Spinal cord (tissue), 10 donors: ENCODE measurements around the gene INAFM1. TPM values are rescaled to one million over a fixed set of nuclear protein-coding genes. Genes with fewer than 3 reads are reported as not detected.
"Not testable (repeated sequence)": the region's sequence is repeated elsewhere in the genome, so short reads cannot be mapped to it uniquely, and the experiment has no call there.

Experiments
- DNase-seq, 6 donors: peaks; one replicate each; pipeline versions ENCODE4 v3.0.0 to v3.0.0-alpha.2; 2013 to 2015; ENCODE audit warnings: low spot score in 6 of 6, low read depth in 4 of 6
- H3K27ac ChIP-seq: one replicate; pipeline ENCODE4 v1.5.1; 2013; ENCODE audit warnings: low read depth, low read length, control low read depth
- H3K27me3 ChIP-seq: one replicate; pipeline ENCODE4 v1.6.1; 2013; ENCODE audit warnings: low read length; ENCODE audit not compliant: control insufficient read depth, insufficient read depth
- H3K36me3 ChIP-seq: one replicate; pipeline ENCODE4 v1.6.1; 2013; ENCODE audit warnings: low read length; ENCODE audit not compliant: control insufficient read depth, insufficient read depth
- H3K4me1 ChIP-seq: one replicate; pipeline ENCODE4 v1.6.1; 2013; ENCODE audit warnings: low read length; ENCODE audit not compliant: control insufficient read depth, insufficient read depth
- H3K4me3 ChIP-seq: one replicate; pipeline ENCODE4 v1.5.1; 2013; ENCODE audit warnings: low read depth, low read length, control low read depth
- H3K9me3 ChIP-seq: one replicate; pipeline ENCODE4 v1.6.1; 2013; ENCODE audit warnings: low read length; ENCODE audit not compliant: control insufficient read depth, insufficient read depth
- WGBS: methylation state at CpG from one replicate; pipeline ENCODE4 v1.1.5; 2013; ENCODE audit warnings: missing lambda C conversion rate; ENCODE audit not compliant: insufficient coverage; 5-methylcytosine and 5-hydroxymethylcytosine counted together
- polyA plus RNA-seq, 2 donors: library from polyadenylated mRNA; unstranded; fragments of 120-200 nt; gene quantifications; one replicate each; pipeline ENCODE4 v1.2.1, GENCODE V29; 2013; ENCODE audit not compliant: insufficient read length in 2 of 2
- total RNA-seq, 2 donors: library from RNA; depleted of rRNA in 1 of 2; stranded (reverse); fragments of 120-200 nt in 1 of 2; fragments of >200 nt in 1 of 2; gene quantifications; one replicate each; pipeline versions ENCODE4 v1.2.3 to v1.2.4, GENCODE V29; 2013 to 2014
- donor health status: healthy.

Gene INAFM1
- total and polyA plus RNA-seq, 4 donors = 1.6 to 29.2 (median 16.3) TPM

GRCh38 chr19:47255879-47256692 is 18.6 kb upstream of the INAFM1 start, which contains the start of gene CCDC9:
TSS of gene CCDC9 (plus strand) at chr19:47256525. CDS start at chr19:47258401, 1,876 bp downstream.
- WGBS = 15% methylated on average over 54 of the region's 60 CpGs
- Histone ChIP-seq H3K27me3 (no peaks in the 10 kb centered on the region), H3K27ac (peak within 1 kb of the TSS; percentile 98), H3K36me3 (peaks cover 28% of the 10 kb centered on the region), H3K4me1 (peaks cover 27% of the 10 kb centered on the region), H3K4me3 (peak within 1 kb of the TSS; percentile 90), H3K9me3 (no peaks in the 10 kb centered on the region)
- DNase-seq = peak in 5 of 6 donors; percentile 91 to 99 (median 94)

DNA sequence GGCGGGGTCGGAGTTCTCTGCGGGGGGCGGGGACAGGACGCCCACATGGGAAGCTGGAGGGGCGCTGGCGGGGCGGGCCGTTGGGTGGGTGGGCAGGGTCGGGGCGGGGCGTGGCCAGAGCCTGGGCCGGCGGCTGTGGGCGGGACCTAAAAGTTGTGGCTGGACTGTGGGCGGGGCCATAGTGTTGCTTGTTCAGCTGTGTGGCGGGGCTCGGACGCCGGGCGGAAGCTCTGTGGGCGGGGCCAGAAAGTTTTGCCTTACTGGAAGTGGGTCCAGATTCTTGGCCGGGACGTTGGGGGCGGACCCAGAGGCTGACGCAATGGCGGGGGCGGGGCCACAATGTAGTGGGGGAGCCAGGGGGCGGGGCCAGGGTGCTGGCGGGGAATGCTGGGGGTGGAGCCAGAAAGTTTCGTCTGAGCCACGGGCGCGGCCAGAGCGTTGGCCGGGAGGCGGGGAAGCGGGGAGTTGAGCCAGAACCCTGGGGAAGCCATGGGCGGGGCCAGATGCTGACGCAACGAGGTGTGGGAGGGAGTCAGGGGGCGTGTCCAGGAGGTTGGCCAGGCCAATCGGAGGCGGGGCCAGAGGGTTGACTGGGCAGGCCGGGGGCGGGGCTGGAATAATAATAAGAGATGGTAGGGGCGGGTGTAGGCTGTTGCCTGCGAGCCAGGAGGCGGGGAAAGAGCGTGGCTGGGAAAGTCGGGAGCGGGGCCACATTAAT is 17.8 kb upstream of the INAFM1 start:
- Histone ChIP-seq H3K36me3 (peaks cover 32% of the 10 kb centered on the region), H3K9me3 (no peaks in the 10 kb centered on the region), H3K27me3 (no peaks in the 10 kb centered on the region), H3K4me3 (peak overlapping the region; percentile 90), H3K27ac (peak overlapping the region; percentile 98), H3K4me1 (peaks cover 27% of the 10 kb centered on the region)
- peak; percentile 84 to 99 (median 94) for DNase-seq
- under 1% methylated on average over 51 of the region's 52 CpGs for WGBS

GRCh38 chr19:47257411-47258169 is 17.1 kb upstream of the INAFM1 start:
- peak overlapping the region; percentile 98 for H3K27ac ChIP-seq
- H3K9me3 ChIP-seq = no peaks in the 10 kb centered on the region
- H3K27me3 ChIP-seq = no peaks in the 10 kb centered on the region
- H3K4me3 ChIP-seq = peak overlapping the region; percentile 90
- peaks cover 27% of the 10 kb centered on the region for H3K4me1 ChIP-seq
- peaks cover 38% of the 10 kb centered on the region for H3K36me3 ChIP-seq
- DNase-seq = no peak
- WGBS = 3% methylated on average over 27 of the region's 29 CpGs

- H3K27me3 ChIP-seq = no peaks in the 10 kb centered on the region
- peak overlapping the region; percentile 98 for H3K27ac ChIP-seq
- DNase-seq = no peak
- no peaks in the 10 kb centered on the region for H3K9me3 ChIP-seq
- peaks cover 27% of the 10 kb centered on the region for H3K4me1 ChIP-seq
- H3K36me3 ChIP-seq = peaks cover 44% of the 10 kb centered on the region
- no CpG with 5 or more reads among the region's 9 CpGs for WGBS
- no peak overlapping the region for H3K4me3 ChIP-seq
These were observed 16.3 kb upstream of the INAFM1 start for GRCh38 chr19:47258434-47258833.

DNA sequence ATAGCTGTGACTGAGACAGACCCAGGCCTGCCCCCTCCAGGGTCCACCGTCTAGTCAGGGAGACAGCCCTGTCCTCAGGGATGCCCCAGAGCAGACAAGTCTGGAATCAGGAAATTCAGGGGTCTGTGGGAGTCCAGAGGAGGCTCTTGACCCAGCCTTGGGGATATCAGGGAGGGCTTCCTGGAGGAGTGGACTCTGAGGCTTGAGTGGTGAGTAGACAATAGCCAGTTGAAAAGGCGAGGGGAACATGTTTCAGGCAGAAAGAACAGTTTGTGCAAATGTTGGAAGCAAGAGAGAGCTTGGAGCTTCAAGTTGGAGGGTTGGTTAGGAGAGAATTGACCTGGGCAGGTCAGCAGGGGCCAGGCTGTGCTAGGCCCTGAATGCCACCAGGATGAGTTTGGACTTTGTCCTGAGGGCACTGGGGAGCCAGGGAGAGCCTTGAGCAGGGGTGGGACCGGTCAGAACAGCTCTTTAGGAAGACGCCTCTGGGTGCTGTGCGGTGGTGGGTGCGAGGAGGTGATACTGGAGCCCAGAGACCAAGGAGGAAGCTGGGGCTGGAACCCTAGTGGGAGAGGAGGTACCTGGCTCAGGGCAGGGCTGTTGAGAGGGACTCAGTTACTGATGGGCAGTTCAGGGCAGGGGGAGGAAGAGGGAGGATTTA is 15.7 kb upstream of the INAFM1 start:
- H3K9me3 ChIP-seq = no peaks in the 10 kb centered on the region
- H3K27ac ChIP-seq = no peak overlapping the region
- H3K4me1 ChIP-seq = peaks cover 27% of the 10 kb centered on the region
- no peak for DNase-seq
- WGBS = 95% methylated on average over 6 of the region's 6 CpGs
- H3K4me3 ChIP-seq = no peak overlapping the region
- no peaks in the 10 kb centered on the region for H3K27me3 ChIP-seq
- H3K36me3 ChIP-seq = peaks cover 46% of the 10 kb centered on the region

DNA sequence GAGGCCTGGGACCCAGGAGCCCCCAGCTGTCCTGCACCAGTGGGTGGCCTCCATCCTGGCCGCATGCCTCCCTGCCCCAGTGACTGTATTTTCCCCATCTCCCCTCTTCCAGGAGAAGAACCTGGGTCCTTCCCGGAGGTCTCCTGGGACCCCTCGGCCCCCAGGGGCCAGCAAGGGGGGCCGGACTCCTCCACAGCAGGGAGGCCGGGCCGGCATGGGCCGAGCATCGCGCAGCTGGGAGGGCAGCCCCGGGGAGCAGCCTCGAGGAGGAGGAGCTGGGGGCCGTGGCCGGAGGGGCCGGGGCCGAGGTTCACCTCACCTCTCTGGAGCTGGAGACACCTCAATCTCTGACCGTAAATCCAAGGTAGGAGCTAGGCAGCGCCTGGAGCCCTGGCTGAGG is 14.2 kb upstream of the INAFM1 start:
- peaks cover 26% of the 10 kb centered on the region for H3K4me1 ChIP-seq
- no peaks in the 10 kb centered on the region for H3K27me3 ChIP-seq
- no peak for DNase-seq
- no peak overlapping the region for H3K4me3 ChIP-seq
- no peak overlapping the region for H3K27ac ChIP-seq
- H3K36me3 ChIP-seq = peaks cover 59% of the 10 kb centered on the region
- WGBS = 93% methylated on average over 17 of the region's 17 CpGs
- no peaks in the 10 kb centered on the region for H3K9me3 ChIP-seq

DNA sequence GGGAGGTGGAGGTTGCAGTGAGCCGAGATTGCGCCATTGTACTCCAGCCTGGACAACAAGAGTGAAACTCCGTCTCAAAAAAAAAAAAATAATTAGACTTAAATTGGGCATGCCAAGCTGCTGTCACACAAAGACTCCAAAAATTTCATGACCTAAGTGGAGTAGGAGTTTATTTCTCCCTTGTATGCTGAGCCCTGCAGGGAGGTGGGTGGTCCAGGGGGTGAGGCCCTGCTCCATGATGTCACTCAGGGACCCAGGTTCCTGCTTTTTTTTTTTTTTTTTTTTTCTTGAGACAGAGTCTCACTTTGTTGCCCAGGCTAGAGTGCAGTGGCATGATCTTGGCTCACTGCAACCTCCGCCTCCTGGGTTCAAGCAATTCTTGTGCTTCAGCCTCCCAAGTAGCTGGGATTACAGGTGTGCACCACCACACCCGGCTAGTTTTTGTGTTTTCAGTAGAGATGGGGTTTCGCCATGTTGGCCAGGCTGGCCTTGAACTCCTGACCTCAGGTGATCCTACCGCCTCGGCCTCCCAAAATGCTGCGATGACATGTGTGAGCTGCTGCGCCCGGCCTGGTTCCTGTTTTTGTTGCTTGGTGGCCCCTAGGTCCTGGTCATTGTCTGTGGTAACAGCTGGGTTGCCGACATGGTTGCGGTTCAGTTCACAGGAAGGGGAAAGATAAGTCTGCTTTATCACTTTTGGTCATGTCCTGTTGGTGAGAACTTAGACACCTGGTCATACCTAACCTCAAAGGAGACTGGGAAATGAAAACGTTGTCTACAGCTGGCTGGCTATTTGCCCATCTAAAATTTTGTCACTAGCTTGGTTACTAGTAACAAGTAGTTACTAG is 12.5 kb upstream of the INAFM1 start:
- Histone ChIP-seq H3K4me1 (peaks cover 14% of the 10 kb centered on the region), H3K36me3 (peaks cover 71% of the 10 kb centered on the region)
- WGBS = 95% methylated on average over 12 of the region's 14 CpGs
- not testable (repeated sequence) for H3K27ac ChIP-seq, DNase-seq, H3K4me3 ChIP-seq, H3K9me3 ChIP-seq, H3K27me3 ChIP-seq

- H3K27ac ChIP-seq = no peak overlapping the region
- WGBS = 95% methylated on average over 29 of the region's 30 CpGs
- no peaks in the 10 kb centered on the region for H3K4me1 ChIP-seq
- H3K36me3 ChIP-seq = peaks cover 71% of the 10 kb centered on the region
- no peak overlapping the region for H3K4me3 ChIP-seq
- no peak for DNase-seq
- H3K27me3 ChIP-seq = no peaks in the 10 kb centered on the region
- no peaks in the 10 kb centered on the region for H3K9me3 ChIP-seq
These were observed 10.1 kb upstream of the INAFM1 start for GRCh38 chr19:47264629-47265028.
